ENCODE measurements around the gene ZBED6. TPM values are rescaled to one million over a fixed set of nuclear protein-coding genes. Genes with fewer than 3 reads are reported as not detected.
"Not testable (repeated sequence)": the region's sequence is repeated elsewhere in the genome, so short reads cannot be mapped to it uniquely, and the experiment has no call there.

Gene ZBED6, protein sequence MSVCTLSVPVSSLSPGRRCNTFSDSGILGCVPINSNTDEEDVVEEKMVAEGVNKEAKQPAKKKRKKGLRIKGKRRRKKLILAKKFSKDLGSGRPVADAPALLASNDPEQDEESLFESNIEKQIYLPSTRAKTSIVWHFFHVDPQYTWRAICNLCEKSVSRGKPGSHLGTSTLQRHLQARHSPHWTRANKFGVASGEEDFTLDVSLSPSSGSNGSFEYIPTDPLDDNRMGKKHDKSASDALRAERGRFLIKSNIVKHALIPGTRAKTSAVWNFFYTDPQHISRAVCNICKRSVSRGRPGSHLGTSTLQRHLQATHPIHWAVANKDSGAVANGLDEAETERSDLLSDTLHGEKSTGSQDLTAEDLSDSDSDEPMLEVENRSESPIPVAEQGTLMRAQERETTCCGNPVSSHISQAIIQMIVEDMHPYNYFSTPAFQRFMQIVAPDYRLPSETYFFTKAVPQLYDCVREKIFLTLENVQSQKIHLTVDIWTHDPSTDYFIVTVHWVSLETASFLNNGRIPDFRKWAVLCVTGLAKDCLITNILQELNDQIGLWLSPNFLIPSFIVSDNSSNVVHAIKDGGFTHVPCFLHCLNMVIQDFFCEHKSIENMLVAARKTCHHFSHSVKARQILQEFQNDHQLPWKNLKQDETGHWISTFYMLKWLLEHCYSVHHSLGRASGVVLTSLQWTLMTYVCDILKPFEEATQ (N-terminal part only)
- 8.2 and 10.5 TPM in 2 replicates for total RNA-seq (2014; rRNA removed)
- polyA plus RNA-seq (2012) = 2.1 TPM

DNA sequence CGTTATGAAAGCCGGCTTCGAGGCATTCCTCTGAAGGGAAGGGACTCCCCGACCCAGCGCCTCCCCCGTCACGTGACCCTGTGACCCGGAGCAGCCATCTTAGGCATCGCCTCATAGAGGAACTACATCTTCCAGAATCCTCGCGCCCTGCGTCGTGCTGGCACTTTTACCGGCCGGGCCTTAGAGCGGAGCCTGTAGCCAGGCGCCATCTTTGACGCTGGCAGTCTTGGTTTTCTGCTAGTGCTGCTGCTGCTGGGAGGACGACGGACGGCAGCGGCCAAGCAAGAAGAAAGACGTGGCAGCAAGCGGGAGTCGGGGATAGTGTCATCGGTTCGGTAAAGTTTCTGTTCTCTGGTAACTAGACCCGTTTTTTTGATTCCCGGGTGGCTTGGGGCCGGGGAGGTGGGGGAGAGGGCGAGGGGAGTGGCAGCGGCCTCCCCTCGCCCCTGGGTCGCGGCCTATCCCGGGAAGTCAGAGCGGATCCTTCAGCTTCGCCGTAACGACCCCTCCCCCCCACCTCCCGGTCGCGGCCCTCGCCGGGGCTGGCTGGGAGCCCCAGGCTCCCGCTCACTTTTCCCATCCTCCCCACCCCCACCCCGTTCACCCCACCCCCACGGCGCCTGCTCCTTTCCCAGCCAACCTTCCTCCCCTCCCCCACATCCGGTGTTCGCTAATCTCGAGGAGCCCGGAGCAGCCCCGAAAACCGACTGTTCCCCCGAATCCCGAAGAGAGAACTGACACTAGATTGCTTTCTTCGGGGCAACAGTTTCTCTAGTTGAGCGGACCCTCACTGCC, at the start of gene ZBED6, which contains the start of gene ZC3H11A:
Gene ZBED6 (plus strand): TSS at position 183 of the 795 bp plus-strand sequence. CDS start 1,900 bp downstream, outside the sequence.
Gene ZC3H11A (plus strand): TSS at position 183 of the 795 bp plus-strand sequence. CDS start 21,448 bp downstream, outside the sequence.
- DNase-seq (ENCODE audit: low read depth) = peak; percentile 99

DNA sequence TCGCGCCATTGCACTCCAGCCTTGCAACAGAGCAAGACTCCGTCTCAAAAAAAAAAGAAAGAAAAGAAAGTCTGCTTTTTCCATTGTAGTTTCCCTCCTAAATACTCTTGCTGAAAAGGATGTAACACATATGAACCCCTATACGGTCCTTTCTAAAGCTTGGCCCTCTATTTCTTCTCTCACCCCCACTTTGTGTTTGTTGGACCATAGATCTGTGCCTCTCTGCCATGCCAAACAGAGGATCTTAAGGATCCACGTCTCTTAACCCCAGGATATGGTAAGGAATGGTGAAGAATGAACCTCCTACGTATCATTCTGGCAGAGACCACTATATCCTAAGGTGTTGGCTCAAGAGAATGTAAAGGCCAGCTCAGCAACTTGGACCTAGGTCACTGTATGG, 49.1 kb upstream of the ZBED6 start:
- no peak for DNase-seq (ENCODE audit: low read depth)

DNA sequence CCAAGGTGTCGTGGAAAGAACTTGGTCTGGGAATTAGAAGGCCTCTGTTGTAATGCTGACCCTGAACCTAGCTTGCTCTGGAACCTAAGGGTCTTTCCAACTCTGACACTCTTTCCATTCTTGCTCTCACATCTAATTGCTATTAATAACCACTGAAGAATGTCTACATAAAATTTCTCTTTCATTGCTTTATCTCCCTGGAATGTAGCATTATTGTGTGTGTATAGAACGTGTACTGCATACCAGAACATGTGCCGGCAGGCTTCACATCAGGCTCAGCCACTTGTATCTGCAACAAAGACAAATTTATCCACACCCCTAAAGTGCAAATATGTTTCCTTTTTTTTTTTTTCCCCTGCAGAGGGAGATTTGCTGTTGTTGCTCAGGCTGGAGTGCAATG, 44.4 kb upstream of the ZBED6 start:
- DNase-seq (ENCODE audit: low read depth) = peak; percentile 8

DNA sequence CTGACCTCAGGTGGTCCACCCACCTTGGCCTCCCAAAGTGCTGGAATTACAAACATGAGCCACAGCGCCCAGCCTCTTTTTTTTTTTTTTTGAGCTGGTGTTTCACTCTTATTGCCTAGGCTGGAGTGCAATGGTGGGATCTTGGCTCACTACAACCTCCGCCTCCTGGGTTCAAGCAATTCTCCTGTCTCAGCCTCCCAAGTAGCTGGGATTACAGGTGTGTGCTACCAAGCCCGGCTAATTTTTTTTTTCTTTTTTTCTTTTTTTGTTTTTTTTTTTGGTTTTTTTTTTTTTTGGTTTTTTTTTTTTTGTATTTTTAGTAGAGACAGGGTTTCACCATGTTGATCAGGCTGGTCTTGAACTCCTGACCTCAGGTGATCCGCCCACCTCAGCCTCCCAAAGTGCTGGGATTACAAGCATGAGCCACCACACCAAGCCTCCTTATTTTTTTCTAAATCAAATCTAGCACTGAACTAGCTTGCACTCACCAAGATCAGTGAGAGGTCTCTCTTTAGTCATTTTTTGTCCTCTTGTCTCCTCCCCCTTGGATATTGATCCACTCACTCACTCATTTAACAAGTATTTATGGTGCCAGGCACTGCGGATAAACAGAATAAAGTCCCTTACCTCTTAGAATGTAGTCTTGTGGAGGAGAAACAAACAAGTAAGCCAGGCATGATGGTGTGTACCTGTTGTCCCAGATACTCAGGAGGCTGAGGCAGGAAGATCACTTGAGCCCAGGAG, 43.6 kb upstream of the ZBED6 start:
- DNase-seq (ENCODE audit: low read depth) = not testable (repeated sequence)

DNA sequence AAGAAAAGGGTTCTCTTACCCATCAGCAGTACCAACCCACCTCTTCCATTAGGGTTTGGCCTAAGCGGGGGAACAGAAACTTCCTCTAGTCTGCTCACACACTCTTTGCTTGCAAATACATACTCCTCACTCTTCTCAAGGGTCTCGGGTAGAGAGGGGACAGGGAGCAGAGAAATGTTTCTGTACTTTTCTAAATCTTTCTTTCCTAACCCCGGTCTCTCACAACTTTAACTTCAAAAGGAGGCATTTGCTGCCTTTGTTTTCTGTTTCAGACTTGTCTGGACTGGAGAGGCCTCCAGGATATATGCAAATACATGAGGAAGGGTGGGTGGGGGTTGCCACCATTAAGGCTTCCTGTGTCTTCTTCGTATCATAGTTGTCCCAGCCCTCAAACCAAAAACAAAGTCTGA, 41.0 kb upstream of the ZBED6 start:
- DNase-seq (ENCODE audit: low read depth) = no peak

DNA sequence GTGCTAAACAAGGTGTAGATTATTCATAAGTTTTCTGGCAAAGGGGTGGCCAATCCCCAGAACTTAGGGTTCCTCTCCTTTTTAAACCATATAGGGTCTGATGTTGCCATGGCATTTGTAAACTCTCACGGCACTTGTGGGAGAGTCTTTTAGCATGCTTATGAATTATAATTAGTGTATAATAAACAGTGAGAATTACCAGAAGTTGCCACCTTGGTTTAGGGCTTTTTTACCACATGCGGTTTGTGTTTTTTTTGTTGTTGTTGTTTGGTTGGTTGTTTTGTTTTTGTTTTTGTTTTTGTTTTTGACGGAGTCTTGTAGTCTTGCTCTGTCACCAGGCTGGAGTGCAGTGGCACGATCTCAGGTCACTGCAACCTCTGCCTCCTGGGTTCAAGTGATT, 39.4 kb upstream of the ZBED6 start:
- no peak for DNase-seq (ENCODE audit: low read depth)

DNA sequence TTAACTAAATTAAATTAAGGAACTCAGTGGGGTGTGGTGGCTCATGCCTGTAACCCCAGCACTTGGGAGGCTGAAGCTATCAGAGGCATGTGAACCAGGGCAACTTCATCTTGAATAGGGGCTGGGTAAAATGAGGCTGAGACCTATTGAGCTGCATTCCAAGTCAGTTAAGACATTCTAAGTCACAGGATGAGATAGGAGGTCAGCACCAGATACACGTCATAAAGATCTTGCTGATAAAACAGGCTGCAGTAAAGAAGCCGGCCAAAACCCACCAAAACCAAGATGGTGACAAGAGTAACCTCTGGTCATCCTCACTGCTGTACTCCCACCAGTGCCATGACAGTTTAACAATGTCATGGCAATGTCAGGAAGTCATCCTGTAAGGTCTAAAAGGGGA, 36.7 kb upstream of the ZBED6 start:
- not testable (repeated sequence) for DNase-seq (ENCODE audit: low read depth)

DNA sequence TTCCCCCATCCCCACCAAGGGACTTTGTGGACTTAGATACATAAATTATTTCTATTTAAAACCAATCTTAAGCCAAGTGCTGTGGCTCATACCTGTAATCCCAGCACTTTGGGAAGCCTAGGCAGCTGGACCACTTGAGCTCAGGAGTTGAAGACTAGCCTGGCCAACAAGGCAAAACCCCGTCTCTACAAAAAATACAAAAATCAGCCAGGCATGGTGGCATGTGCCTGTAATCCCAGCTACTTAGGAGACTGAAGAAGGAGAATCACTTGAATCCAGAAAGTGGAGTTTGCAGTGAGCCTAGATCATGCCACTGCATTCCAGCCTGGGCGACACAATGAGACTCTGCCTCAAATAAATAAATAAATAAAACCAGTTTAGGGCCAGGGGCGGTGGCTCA, 34.9 kb upstream of the ZBED6 start:
- no peak for DNase-seq (ENCODE audit: low read depth)

DNA sequence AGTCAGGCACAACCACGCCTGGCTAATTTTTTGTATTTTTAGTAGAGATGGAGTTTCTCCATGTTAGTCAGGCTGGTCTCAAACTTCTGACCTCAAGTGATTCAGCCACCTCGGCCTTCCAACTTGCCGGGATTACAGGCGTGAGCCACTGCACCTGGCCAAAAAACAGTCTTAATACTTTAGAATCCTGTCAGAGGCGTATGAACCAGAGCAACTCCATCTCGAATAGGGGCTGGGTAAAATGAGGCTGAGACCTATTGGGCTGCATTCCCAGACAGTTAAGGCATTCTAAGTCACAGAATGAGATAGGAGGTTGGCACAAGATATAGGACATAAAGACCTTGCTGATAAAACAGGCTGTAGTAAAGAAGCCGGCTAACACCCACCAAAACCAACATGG, 33.5 kb upstream of the ZBED6 start:
- not testable (repeated sequence) for DNase-seq (ENCODE audit: low read depth)

DNA sequence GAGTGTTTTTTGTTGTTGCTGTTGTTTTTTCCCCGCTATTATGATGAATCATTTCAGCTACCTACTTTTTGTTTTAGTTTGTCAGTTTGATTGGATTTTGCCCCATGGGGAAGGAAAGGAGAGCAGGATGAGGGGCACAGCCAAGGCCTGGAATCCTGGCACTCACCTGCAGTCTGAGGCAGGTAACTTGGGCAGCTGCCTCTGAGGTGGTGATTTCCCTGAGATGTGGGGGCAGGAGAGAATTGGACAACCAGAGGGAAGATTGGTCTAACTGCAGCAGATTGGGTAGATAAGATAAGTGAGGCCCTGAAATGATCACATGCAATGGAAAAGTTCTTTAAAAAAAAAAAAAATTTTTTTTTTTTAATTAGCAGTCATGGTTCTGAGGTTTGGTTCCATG, 31.9 kb upstream of the ZBED6 start:
- DNase-seq (ENCODE audit: low read depth) = no peak

DNA sequence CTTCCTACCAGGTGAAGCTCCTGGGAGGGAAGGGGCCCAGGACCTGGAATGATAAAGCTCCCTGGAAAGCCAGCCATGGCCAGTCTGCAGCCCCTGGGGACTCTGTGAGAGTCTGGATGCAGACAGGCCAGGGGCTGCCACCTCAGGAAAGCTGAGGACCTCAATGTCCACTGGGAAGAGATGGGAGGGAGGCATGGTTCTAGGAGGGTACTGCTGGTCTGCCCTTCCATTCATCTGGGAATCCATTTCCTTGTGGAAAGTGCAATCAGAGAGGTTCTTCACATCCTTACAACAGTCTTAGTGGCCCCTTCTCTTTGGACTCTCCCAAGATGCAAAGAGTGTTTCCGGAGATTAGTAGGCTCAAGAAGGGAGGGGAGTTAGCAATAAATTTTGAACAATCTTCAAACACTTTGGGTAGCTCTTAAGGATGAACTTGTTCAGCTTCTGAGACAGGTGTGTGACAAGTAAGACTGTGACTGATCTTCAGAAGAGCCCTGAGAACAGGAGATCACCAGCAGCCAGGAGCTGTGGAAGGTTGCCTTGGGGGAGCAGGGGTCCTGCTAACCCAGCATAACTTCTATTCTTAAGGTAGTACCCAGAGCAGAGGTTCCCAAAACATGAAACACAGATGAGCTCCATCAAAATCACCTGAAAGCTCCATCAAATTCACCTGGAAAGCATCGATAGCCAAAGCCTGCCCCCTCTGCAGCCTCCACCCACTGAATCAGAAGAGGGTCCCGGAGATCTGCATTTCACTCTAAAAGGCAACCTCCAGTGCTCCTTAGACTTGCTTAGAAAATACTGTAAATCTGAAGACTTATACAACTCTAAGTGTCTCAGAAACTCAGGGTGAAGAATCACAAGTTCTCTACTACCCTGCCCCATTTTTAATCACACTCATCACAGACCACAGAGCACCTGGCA, 31.1 kb upstream of the ZBED6 start:
- no peak for DNase-seq (ENCODE audit: low read depth)

DNA sequence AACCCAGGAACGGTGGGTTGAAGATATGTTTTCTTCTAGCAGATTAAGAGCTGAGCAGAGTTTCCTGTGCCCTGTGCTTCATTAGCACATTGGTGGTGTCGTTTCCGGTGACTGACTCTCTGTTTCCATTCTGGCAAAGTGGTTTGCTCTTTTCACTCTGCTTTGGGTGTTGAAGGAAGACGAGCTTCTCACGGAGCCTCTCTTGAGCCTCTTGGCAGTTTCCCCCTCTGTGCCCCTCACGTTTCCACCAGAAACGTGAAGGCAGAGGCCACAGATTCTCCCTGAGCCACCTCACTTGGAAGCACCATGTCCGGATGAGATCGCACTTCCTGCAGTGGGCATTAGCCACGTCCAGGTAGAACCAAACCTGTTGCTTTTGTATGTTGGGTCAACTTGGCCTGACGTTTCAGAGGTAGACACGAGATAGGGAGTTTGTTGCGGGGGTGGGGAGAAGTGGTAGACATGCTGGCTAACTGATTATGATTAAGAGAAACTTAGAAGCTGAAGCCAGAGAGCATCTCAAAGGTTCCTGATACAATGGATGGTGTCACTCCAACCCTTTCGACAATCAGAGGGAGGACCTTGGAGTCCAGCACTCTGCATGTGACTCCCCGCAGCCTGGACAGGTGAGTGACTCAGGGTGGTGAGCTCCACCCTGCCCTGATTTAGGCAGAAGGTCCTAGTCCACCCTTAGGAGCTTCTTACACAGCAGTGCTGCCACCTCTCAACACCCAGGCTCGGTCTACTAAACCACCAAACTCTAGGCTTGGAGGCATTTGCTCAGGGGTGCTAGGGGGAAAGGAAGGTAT, 30.2 kb upstream of the ZBED6 start, which contains the start of gene LAX1:
Gene LAX1 (plus strand): TSS at position 155 of the 809 bp plus-strand sequence. CDS start 383 bp downstream, at position 538.
- no peak for DNase-seq (ENCODE audit: low read depth)

DNA sequence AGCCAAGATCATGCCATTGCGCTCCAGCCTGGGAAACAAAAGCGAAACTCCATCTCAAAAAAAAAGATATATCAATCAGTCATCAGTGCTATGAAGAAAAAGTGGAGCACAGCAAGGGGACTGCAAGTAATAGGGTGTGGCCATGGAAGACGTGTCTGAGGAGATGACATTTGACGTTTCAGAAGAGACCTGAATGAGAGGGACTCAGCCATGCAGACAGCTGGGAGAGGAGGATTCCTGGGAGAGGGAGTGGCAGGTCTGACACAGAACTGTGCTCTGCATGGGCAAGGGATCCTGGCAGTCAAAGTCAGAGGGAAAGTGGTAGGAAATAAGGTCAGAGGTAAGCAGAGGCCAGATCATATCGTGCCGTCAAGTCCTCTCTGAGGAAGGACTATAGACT, 27.2 kb upstream of the ZBED6 start:
- DNase-seq (ENCODE audit: low read depth) = no peak

DNA sequence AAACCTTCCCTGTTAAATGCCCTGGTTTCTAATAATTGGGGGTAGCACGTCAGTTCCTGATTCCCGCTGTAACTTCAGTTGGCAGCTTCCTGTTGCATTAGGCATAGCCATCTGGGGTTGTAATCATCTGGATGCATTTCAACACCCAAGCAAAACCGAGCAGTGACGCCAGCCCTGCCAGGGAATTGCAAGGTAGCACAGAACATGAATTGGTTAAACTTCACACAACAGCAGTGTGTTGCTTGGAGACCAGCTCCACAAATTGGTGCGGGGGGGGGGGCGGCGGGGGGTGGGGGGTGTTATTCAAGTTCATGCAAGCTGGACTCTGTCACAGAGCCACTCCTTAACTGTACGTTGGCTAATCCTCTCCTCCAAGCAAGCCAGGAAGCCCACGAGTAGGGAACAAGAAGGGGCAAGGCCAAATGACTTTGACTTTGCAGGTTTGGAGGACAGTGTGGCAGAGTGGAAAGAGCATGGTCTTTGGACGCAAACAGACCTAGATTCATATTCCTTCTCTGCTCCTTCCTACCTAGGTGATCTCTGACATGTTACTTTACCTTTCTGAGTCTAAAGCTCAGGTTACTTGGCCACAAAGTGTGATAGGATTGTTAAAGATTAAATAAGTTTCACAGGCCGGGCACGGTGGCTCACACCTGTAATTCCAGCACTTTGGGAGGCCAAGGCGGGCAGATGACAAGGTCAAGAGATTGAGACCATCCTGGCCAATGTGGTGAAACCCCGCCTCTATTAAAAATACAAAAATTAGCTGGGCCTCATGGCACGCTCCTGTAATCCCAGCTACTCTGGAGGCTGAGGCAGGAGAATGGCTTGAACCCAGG, 25.7 kb upstream of the ZBED6 start:
- DNase-seq (ENCODE audit: low read depth) = peak; percentile 67

DNA sequence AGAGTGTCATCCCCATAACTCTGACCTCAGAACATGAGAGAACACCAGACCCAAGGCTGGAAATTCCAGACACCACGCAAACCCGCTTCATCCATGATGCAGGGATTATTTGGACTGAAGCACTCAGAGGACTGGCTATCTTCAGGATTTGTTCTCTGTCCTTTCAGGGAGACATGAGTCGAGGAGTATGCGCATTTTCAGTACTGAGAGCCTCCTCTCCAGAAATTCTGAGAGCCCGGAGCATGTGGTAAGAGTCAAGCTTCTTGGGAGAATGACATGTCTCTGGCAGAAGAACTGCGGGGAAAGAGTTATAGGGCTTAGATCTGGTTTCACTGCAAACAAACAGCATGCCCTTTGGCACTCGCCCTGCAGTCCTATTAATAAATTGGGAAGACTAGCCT, 23.5 kb upstream of the ZBED6 start:
- DNase-seq (ENCODE audit: low read depth) = peak; percentile 12

DNA sequence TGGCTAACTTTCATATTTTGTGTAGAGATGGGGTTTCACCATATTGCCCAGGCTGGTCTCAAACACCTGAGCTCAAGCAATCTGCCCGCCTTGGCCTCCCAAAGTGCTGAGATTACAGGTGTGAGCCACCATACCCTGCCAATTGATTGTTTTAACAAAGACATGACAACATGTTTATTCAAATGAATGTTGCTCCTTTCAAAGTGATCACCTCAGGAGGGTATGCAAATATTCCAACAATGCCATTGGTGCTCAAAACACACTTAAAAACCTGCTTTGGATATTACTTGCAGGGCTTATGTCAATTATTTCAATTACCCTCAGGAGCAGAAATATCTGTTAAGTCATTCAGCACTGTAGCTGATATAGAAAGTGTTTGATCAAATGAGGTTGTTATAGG, 22.6 kb upstream of the ZBED6 start:
- no peak for DNase-seq (ENCODE audit: low read depth)

DNA sequence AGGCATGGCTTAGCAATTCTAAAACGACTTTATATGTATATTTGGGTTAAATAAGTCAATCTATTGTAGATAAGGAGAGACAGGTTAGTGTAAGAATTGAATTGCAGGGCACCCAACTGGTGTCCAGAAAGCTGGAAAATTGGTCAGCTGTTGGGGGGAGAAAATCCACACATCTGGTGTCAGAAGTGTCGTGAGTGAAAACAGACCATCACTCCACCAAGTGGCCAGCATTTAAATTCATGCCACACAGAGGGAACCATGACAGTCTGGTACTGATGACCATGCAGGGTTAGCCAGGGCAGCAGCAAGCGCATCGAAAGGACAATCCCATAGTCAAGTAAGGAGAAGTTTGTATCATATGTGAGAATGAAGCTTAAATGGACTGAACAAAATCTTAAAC, 18.8 kb upstream of the ZBED6 start:
- DNase-seq (ENCODE audit: low read depth) = peak; percentile 22

DNA sequence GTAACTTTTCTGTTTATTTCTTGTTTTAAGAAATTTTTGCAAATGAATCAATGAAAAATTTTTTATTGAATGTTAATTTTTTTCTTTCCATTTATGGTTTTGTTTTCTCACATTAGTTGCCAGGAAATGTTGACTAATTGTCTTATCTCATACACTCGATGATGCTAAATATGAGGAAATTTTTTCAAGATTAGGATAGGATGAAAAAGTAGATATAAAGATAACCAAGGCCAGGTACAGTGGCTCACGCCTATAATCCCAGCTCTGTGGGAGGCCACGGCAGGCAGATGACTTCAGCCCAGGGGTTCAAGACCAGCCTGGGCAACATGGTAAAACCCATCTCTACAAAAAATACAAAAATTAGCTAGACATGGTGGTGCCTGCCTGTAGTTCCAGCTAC, 17.8 kb upstream of the ZBED6 start:
- no peak for DNase-seq (ENCODE audit: low read depth)

All from LHCN-M2 (cell line).